OCI-M1 (cell line): ENCODE results near the gene PFN3.
A peak's percentile ranks its signal among the peaks of the same experiment; 100 is the strongest.
"Not testable (repeated sequence)": the region's sequence is repeated elsewhere in the genome, so short reads cannot be mapped to it uniquely, and the experiment has no call there.

Experiments used
- DNase-seq: peaks from one replicate; lab custom pipeline; 2025; lab: John Stamatoyannopoulos, UW

Gene PFN3

DNA sequence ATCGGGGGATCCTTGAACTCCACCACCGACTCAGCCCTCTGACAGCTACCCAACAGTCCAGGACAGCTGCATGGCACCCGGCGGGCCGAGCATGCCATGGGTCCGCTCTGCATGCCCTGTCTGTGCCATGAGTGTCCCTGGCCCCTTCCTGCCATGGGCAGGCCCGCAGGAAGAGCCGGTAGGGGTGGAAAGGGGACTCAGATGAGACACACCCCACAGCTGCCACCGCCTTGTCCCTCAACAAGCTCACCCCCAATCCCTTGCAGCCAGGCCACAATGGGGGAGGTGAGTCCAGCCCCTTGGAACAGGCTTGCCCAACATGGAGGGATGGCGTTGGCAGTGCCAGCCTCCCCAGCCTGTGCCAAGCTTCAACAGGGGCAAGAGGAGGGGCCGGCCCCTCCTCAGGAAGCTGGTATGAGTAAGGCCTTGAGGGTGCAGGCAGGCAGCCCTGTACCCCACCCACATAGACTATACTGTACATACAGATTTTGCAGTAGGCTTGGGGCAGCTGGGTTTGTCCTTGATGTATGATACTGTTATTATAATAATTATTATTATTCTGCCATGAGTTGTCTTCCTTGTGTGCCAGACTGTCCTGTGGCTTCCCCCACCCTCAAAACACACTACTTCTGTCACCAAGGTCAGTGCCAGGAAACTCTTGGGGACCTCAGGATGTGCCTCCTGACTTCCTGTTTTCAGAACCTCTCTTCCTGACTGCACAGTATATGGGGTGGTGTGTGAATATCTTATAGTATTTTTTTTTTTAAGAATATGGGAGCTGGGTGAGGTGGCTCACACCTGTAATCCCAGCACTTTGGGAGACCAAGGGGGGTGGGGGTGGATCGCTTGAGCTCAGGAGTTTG, 28.2 kb downstream of the PFN3 start:
- no peak for DNase-seq

- DNase-seq = no peak
Observed at GRCh38 chr5:177371120-177372033, 29.1 kb downstream of the PFN3 start.

GRCh38 chr5:177370488-177371119, 29.9 kb downstream of the PFN3 start:
- DNase-seq = no peak

- no peak for DNase-seq
Observed at GRCh38 chr5:177369645-177370440, 30.6 kb downstream of the PFN3 start.

- DNase-seq = peak; percentile 47
Observed at GRCh38 chr5:177368869-177369644, 31.4 kb downstream of the PFN3 start.

DNA sequence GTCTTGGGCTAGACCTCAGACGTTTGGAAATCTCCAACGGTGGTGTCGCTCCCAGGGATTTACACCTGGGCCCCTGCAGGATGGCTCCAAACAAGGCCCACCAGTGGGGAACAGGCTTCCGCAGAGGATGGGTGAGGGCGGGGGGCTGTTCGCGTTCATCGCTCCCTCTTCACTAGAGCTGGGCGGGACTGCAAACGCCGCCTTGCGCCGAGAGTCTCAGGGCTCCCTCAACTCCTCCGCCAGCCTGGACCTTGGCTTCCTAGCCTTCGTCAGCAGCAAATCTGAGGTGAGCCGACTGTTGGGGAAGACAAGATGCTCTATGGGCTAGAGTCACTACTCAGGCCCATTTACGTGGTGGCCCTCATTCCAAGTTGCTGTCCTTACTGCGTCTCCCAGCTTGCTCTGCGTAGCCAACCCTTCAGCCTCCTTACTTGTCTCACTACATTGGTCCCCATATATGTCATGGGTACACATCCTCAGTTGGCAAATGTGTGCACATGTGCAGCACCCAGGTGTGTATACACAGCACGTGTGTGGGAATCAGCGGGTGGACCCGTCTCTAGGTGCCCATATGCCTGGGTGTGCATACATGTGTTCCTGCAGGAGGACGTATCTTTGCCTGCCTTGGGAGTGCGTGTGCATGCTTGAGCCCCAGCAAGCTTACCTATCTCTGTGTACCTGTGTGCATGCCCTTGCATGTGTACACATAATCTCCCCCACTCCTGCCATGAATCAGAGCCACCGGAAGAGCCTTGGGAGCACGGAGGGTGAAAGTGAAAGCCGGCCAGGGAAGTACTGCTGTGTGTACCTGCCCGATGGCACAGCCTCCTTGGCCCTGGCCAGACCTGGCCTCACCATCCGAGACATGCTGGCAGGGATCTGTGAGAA, 32.2 kb downstream of the PFN3 start:
- no peak for DNase-seq

- DNase-seq = no peak
Observed at GRCh38 chr5:177367323-177367848, 33.1 kb downstream of the PFN3 start.

GRCh38 chr5:177366528-177367322, 33.7 kb downstream of the PFN3 start:
- DNase-seq = no peak

DNA sequence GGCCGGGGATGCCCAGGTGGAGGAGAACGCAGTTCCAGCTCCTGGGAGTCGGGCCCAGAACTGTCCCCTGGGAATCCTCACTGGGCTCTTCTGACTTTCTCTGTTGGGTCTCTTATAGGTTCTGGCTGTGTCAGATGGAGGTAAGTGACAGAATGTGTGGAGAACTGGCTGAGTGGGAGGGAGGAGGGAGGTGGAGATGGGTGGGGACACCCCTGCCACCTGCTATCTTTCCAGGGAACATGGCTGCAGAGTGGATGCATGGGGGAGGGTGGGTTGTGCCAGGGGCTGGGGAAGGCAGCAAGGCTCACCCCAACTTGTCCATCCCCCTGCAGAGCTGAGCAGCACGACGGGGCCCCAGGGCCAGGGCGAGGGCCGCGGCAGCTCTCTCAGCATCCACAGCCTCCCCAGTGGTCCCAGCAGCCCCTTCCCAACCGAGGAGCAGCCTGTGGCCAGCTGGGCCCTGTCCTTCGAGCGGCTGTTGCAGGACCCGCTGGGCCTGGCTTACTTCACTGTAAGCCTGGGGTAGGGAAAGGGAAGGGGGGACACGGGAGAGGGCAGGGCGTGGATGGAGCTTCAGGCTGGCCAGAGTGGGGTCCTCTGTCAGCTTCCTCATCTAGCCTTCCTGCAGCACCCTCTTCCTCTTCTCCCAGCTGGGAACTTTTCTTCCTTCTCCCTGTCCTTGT, 34.5 kb downstream of the PFN3 start:
- no peak for DNase-seq

GRCh38 chr5:177364159-177364962, 36.1 kb downstream of the PFN3 start:
- DNase-seq = no peak

DNA sequence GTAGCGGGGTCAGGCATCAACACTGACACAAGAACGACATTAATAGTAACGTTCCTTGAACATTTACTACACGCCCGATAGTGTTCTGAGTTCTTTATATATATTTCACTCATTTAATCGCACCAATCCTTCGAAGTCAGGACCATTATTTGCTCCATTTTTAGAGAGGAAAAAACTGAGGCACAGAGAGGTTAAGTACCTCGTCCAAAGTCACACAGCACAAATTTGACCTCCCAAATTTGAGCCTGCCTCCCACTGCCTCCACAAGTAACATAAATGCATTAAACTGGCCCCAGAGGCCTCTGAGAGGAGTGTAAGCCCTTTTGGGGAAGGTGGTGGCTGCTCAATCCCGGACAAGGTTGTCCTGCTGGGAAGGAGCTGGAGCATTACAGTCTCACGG, 36.9 kb downstream of the PFN3 start:
- DNase-seq = no peak

DNA sequence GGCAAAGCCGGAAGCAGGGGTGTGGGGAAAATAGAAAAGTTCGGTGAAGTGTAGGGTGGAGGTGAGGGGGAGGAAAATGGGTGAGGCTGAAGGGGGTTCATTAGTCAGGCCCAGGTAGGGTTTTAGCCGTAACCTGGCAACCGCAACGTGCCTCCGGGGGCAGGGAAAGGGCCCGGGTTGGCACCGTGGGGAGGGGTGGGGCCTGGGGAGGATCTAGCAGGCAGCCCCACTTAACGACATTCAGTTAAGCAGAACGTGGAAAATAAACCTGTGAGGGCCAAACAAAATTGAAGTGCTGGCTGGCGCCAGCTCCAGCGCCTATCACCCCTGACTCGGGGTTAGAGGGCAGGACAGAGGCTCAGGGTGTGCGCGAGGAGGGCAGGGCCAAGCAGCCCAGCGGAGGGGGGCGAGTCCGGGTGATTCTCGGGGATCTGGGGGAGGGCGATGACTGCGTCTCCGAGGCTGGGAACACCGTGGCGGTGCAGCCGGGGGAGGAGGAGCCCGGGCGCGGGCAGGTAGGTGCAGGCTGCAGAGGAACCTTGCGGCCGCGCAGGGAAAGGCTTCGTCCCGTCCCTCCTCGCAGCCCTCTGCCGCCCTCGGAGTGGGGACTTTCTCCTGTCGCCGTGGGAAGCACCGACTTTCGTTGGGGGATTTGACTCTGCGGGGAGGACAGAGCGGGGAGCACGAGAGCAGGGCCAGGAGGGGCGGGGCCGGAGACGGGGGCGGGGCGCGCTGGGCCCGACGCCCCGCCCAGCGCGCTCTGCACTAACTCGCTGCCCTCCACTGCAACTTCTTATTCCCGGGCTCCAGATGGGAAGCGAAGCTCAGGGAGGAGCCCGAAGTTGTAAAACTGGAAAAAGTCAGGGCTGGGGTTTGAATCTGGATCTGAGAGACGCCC, 37.6 kb downstream of the PFN3 start:
- DNase-seq = peak; percentile 70

- no peak for DNase-seq
Observed at GRCh38 chr5:177362292-177362609, 38.2 kb downstream of the PFN3 start.

- DNase-seq = peak; percentile 42
Observed at GRCh38 chr5:177361418-177362291, 38.8 kb downstream of the PFN3 start.

DNA sequence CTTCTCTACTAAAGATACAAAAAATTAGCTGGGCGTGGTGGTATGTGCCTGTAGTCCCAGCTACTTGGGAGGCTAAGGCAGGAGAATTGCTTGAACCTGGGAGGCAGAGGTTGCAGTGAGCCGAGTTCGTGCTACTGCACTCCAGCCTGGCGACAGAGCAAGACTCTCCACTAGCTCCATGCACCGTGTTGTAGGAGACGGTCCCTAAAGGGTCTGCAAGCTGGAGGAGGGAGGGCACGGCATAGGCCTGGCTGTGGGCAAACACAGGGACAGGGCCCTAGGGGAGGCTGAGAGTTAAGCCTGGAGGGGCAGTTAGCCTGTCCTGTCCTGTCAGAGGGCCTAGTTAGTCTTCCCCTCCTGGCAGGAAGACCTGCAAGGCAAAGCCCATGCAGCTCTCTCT, 39.7 kb downstream of the PFN3 start:
- DNase-seq = not testable (repeated sequence)
